HCT116 (cell line): ENCODE data around the gene PDE6A. TPM values are rescaled to one million over a fixed set of nuclear protein-coding genes. Genes with fewer than 3 reads are reported as not detected.

Experiments used
- ATAC-seq: fragments of 200-7000 bp; cut with Tn5 transposase; 2 replicates; pipeline ENCODE4 v1.9.1; 2020; ENCODE audit warnings: mild to moderate bottlenecking, moderate library complexity
- BruUV-seq: library from RNA; stranded (reverse); fragments of 400-500 nt; replicated peaks from 2 replicates; lab custom pipeline; 2021; lab: Mats Ljungman, UMichigan
- CTCF ChIA-PET: fragments of 300-600 bp; sonication (Branson Sonifier 250); formaldehyde crosslinking; loops from one replicate; lab custom pipeline; 2021; ENCODE audit warnings: antibody characterized with exemption; lab: Charles Lee
- POLR2A ChIA-PET: fragments of 300-600, 350-600 bp; sonication (Branson Sonifier 250); formaldehyde crosslinking; loops from one replicate; lab custom pipeline; 2021; ENCODE audit warnings: antibody characterized with exemption; lab: Charles Lee
- RAD21 ChIA-PET, 2 experiments: fragments of 300-600 bp; sonication (Branson Sonifier 250); formaldehyde crosslinking; loops; one replicate each; lab custom pipeline; 2023; ENCODE audit warnings: low total read pairs in 2 of 2; ENCODE audit not compliant: uncharacterized antibody in 2 of 2, unreplicated experiment in 2 of 2, low non-redundant PET in 1 of 2; lab: Charles Lee
- DNase-seq: peaks from one replicate; pipeline ENCODE4 v3.0.0-alpha.2; 2010; ENCODE audit warnings: low read depth, low spot score
- H2AFZ ChIP-seq: fragments of 200-600 bp; shearing (Covaris generic), sonication (generic); 2 replicates; pipeline ENCODE4 v1.6.1; 2017; ENCODE audit warnings: low read depth, mixed run types, mixed read lengths, antibody characterized with exemption, low read length; ENCODE audit not compliant: poor library complexity, severe bottlenecking
- H3K27ac ChIP-seq: 2 replicates; pipeline ENCODE4 v1.5.1; 2012; ENCODE audit warnings: low read depth, low read length
- H3K27me3 ChIP-seq: fragments of 200-600 bp; sonication (generic); 2 replicates; pipeline ENCODE4 v1.6.1; 2016; ENCODE audit warnings: mixed run types, low read length, mixed read lengths; ENCODE audit not compliant: insufficient read depth
- H3K36me3 ChIP-seq, 2 experiments: fragments of 200-500 bp in 1 of 2; fragments of 200-600 bp in 1 of 2; sonication (Bioruptor generic) in 1 of 2; sonication (generic) in 1 of 2; 2 replicates each; pipeline versions ENCODE4 v1.5.1 to v1.6.1; 2014 to 2016; ENCODE audit warnings: low read length in 2 of 2, inconsistent platforms in 1 of 2, mixed read lengths in 1 of 2, mixed run types in 1 of 2; ENCODE audit not compliant: insufficient read depth in 2 of 2, control insufficient read depth in 1 of 2
- H3K4me1 ChIP-seq, 2 experiments: fragments of 200-600 bp in 1 of 2; sonication (generic) in 1 of 2; 2 replicates each; pipeline versions ENCODE4 v1.5.1 to v1.6.1; 2012 to 2017; ENCODE audit warnings: low read length in 2 of 2, inconsistent platforms in 1 of 2, mild to moderate bottlenecking in 1 of 2, mixed read lengths in 1 of 2, mixed run types in 1 of 2, moderate library complexity in 1 of 2; ENCODE audit not compliant: insufficient read depth in 2 of 2, control insufficient read depth in 1 of 2
- H3K4me2 ChIP-seq: fragments of 200-600 bp; sonication (generic); 2 replicates; pipeline ENCODE4 v1.6.1; 2017; ENCODE audit warnings: mixed run types, low read length, mixed read lengths
- H3K4me3 ChIP-seq, 2 experiments: fragments of 200-600 bp in 1 of 2; sonication (generic) in 1 of 2; replicated peaks in 1 of 2; 2 replicates each; pipeline ENCODE4 v1.5.1; 2011 to 2016; ENCODE audit warnings: low read length in 2 of 2, control low read depth in 1 of 2, low read depth in 1 of 2, mild to moderate bottlenecking in 1 of 2, mixed read lengths in 1 of 2, mixed run types in 1 of 2
- H3K79me2 ChIP-seq: fragments of 200-600 bp; sonication (generic); 2 replicates; pipeline ENCODE4 v1.6.1; 2017; ENCODE audit warnings: mild to moderate bottlenecking, mixed run types, low read length, moderate library complexity, mixed read lengths; ENCODE audit not compliant: insufficient read depth
- H3K9ac ChIP-seq: fragments of 200-600 bp; sonication (generic); 2 replicates; pipeline ENCODE4 v1.6.1; 2016; ENCODE audit warnings: low read length, mixed read lengths
- H3K9me2 ChIP-seq: fragments of 200-600 bp; sonication (generic), shearing (Covaris generic); 2 replicates; pipeline ENCODE4 v1.6.1; 2017; ENCODE audit warnings: mixed run types, mild to moderate bottlenecking, moderate library complexity; ENCODE audit not compliant: insufficient read depth
- H3K9me3 ChIP-seq, 2 experiments: fragments of 200-500 bp in 1 of 2; fragments of 200-600 bp in 1 of 2; sonication (Bioruptor generic) in 1 of 2; sonication (generic) in 1 of 2; 2 replicates each; pipeline ENCODE4 v1.6.1; 2014 to 2017; ENCODE audit warnings: low read length in 2 of 2, mixed read lengths in 2 of 2, inconsistent platforms in 1 of 2, low read depth in 1 of 2, mild to moderate bottlenecking in 1 of 2, mixed run types in 1 of 2, moderate library complexity in 1 of 2; ENCODE audit not compliant: control insufficient read depth in 1 of 2, insufficient read depth in 1 of 2
- H4K20me1 ChIP-seq: fragments of 200-600 bp; sonication (generic), shearing (Covaris generic); 2 replicates; pipeline ENCODE4 v1.6.1; 2017; ENCODE audit warnings: mixed run types, mild to moderate bottlenecking, moderate library complexity; ENCODE audit not compliant: insufficient read depth
- CBX3 ChIP-seq: IDR thresholded peaks from 2 replicates; pipeline ENCODE4 v1.6.1; 2012; ENCODE audit warnings: low read depth
- CEBPB ChIP-seq: IDR thresholded peaks from 2 replicates; pipeline ENCODE4 v1.6.1; 2012; ENCODE audit warnings: low read depth
- CTCF ChIP-seq, 3 experiments: fragments of 200-600 bp in 1 of 3; sonication (generic) in 1 of 3; IDR thresholded peaks in 2 of 3; conservative IDR thresholded peaks in 1 of 3; 2 replicates each; pipeline ENCODE4 v1.5.1; 2012 to 2017; ENCODE audit warnings: low read depth in 2 of 3, low read length in 2 of 3, antibody characterized with exemption in 1 of 3, borderline replicate concordance in 1 of 3, control low read depth in 1 of 3, mild to moderate bottlenecking in 1 of 3, mixed read lengths in 1 of 3, mixed run types in 1 of 3, moderate library complexity in 1 of 3; ENCODE audit not compliant: insufficient read depth in 1 of 3
- EGR1 ChIP-seq: IDR thresholded peaks from 2 replicates; pipeline ENCODE4 v1.6.1; 2012; ENCODE audit warnings: low read depth
- ELF1 ChIP-seq: IDR thresholded peaks from 2 replicates; pipeline ENCODE4 v1.6.1; 2012; ENCODE audit warnings: low read depth, borderline replicate concordance
- EZH2 ChIP-seq: fragments of 200-600 bp; sonication (generic); IDR thresholded peaks from 2 replicates; pipeline ENCODE4 v1.6.1; 2017; ENCODE audit warnings: antibody characterized with exemption, mixed run types
- EZH2phosphoT487 ChIP-seq: fragments of 200-600 bp; IDR thresholded peaks from 2 replicates; pipeline ENCODE4 v1.6.1; 2018; ENCODE audit warnings: antibody characterized with exemption, borderline replicate concordance
- FOSL1 ChIP-seq: IDR thresholded peaks from 2 replicates; pipeline ENCODE4 v1.6.1; 2012; ENCODE audit warnings: low read depth
- JUND ChIP-seq: IDR thresholded peaks from 2 replicates; pipeline ENCODE4 v1.6.1; 2012
- POLR2A ChIP-seq: IDR thresholded peaks from 2 replicates; pipeline ENCODE4 v1.7.0; 2011; ENCODE audit warnings: borderline replicate concordance; ENCODE audit not compliant: insufficient read depth, insufficient read length; ENCODE audit errors: extremely low read depth
- POLR2AphosphoS5 ChIP-seq: IDR thresholded peaks from 2 replicates; pipeline ENCODE4 v1.6.1; 2011; ENCODE audit warnings: mild to moderate bottlenecking, low read depth, low read length, moderate library complexity
- RAD21 ChIP-seq: IDR thresholded peaks from 2 replicates; pipeline ENCODE4 v1.6.1; 2012; ENCODE audit warnings: low read depth, mild to moderate bottlenecking
- REST ChIP-seq: IDR thresholded peaks from 2 replicates; pipeline ENCODE4 v1.6.1; 2012; ENCODE audit warnings: low read depth
- SIN3A ChIP-seq: IDR thresholded peaks from 2 replicates; pipeline ENCODE4 v1.6.1; 2012; ENCODE audit warnings: low read depth
- SP1 ChIP-seq: IDR thresholded peaks from 2 replicates; pipeline ENCODE4 v1.6.1; 2012; ENCODE audit warnings: low read depth
- SRF ChIP-seq: IDR thresholded peaks from 2 replicates; pipeline ENCODE4 v1.6.1; 2012; ENCODE audit warnings: low read depth
- TCF7L2 ChIP-seq: IDR thresholded peaks from 2 replicates; pipeline ENCODE4 v1.7.0; 2011; ENCODE audit warnings: borderline replicate concordance, inconsistent platforms; ENCODE audit not compliant: insufficient read depth, insufficient read length; ENCODE audit errors: extremely low read depth
- YY1 ChIP-seq: IDR thresholded peaks from 2 replicates; pipeline ENCODE4 v1.6.1; 2011; ENCODE audit warnings: low read length, low read depth, moderate library complexity, mild to moderate bottlenecking; ENCODE audit not compliant: insufficient replicate concordance; ENCODE audit errors: extremely low read depth
- ZBTB33 ChIP-seq: IDR thresholded peaks from 2 replicates; pipeline ENCODE4 v1.6.1; 2011; ENCODE audit warnings: mild to moderate bottlenecking, low read length, moderate library complexity; ENCODE audit not compliant: insufficient replicate concordance; ENCODE audit errors: extremely low read depth
- ZFX ChIP-seq: fragments of 450-650 bp; IDR thresholded peaks from 2 replicates; pipeline ENCODE4 v1.6.1; 2017
- intact Hi-C: fragments of 100-400 bp; cut with micrococcal nuclease; formaldehyde crosslinking; loops from 2 replicates; pipeline ENCODE4 v1.10.0; 2022
- total RNA-seq: library from RNA; stranded (reverse); gene quantifications from one replicate; pipeline ENCODE4 v1.2.1, GENCODE V29; 2021; ENCODE audit not compliant: unreplicated experiment

Gene PDE6A
- total RNA-seq, 1 experiment from 2014 or later: not detected

GRCh38 chr5:149981206-149981605 lies 36.6 kb upstream of the PDE6A start:
- intact Hi-C loops: no loop called here
- TF ChIP-seq CEBPB (no peak), RAD21 (no peak), EZH2 (no peak), CBX3 (no peak), EGR1 (no peak), REST (no peak), POLR2AphosphoS5 (no peak), SIN3A (no peak), SRF (no peak), ZFX (no peak), ELF1 (no peak), TCF7L2 (no peak), YY1 (no peak), FOSL1 (no peak), JUND (no peak), ZBTB33 (no peak), EZH2phosphoT487 (no peak), SP1 (no peak), POLR2A (no peak), CTCF (IDR thresholded peaks at IDR 0.05 in 2 of 3, conservative IDR thresholded peaks at IDR 0.05 in 1 of 3; ENCODE audit: borderline replicate concordance in 1 of 3, insufficient read depth in 1 of 3, low read depth in 2 of 3, low read length in 2 of 3) (no peak)
- Histone ChIP-seq H3K27me3 (no peaks in the 10 kb centered on the region), H3K36me3 (no peaks in the 10 kb centered on the region), H3K4me3 (no peak overlapping the region), H2AFZ (no peak overlapping the region), H4K20me1 (no peaks in the 10 kb centered on the region), H3K4me1 (no peaks in the 10 kb centered on the region), H3K79me2 (no peaks in the 10 kb centered on the region), H3K4me2 (no peak overlapping the region), H3K27ac (no peak overlapping the region), H3K9me2 (no peaks in the 10 kb centered on the region), H3K9ac (no peak overlapping the region), H3K9me3 (no peaks in the 10 kb centered on the region)
- ATAC-seq (no peak), DNase-seq (no peak)
- POLR2A ChIA-PET: no interaction called here
- RAD21 ChIA-PET: no interaction called here
- BruUV-seq: no TSS peak
- CTCF ChIA-PET: interaction anchor here (1.1 to 1.5 kb wide), 2 partner anchors 10 to 143 kb away, joined by 4 to 5 read pairs; no protein-coding TSS in a partner anchor
